Fibroblast of villous mesenchyme (primary cell): ENCODE data around the gene BTBD16. TPM values are rescaled to one million over a fixed set of nuclear protein-coding genes. Genes with fewer than 3 reads are reported as not detected.

Experiments
- DNase-seq: peaks from one replicate; pipeline ENCODE4 v3.0.0-alpha.2; 2010; ENCODE audit warnings: low read depth
- H3K4me3 ChIP-seq: 2 replicates; pipeline ENCODE4 v1.5.1; 2011; ENCODE audit warnings: low read depth, mild to moderate bottlenecking, low read length
- CTCF ChIP-seq: IDR thresholded peaks from 2 replicates; pipeline ENCODE4 v1.5.1; 2012; ENCODE audit warnings: low read depth, mild to moderate bottlenecking, low read length; ENCODE audit not compliant: insufficient read depth
- total RNA-seq: library from RNA; depleted of rRNA; stranded (reverse); fragments of >200 nt; gene quantifications from 2 replicates; pipeline ENCODE4 v1.2.3, GENCODE V29; 2012

The BTBD16 gene
- total RNA-seq, 1 donor: not detected

GRCh38 chr10:122306744-122307143 lies 35.6 kb downstream of the BTBD16 start:
- H3K4me3 ChIP-seq: no peak overlapping the region
- DNase-seq: no peak
- no peak for TF ChIP-seq CTCF

GRCh38 chr10:122307669-122308416 lies 36.7 kb downstream of the BTBD16 start:
- TF ChIP-seq CTCF: no peak
- DNase-seq: peak; percentile 96
- H3K4me3 ChIP-seq: peak overlapping the region; percentile 31

- DNase-seq: no peak
- TF ChIP-seq CTCF: no peak
- no peak overlapping the region for H3K4me3 ChIP-seq
These were observed 37.5 kb downstream of the BTBD16 start for GRCh38 chr10:122308417-122309141.

GRCh38 chr10:122310311-122311050 lies 39.4 kb downstream of the BTBD16 start:
- DNase-seq: no peak
- no peak for TF ChIP-seq CTCF
- H3K4me3 ChIP-seq: no peak overlapping the region

- TF ChIP-seq CTCF: no peak
- no peak overlapping the region for H3K4me3 ChIP-seq
- no peak for DNase-seq
These were observed 39.9 kb downstream of the BTBD16 start for GRCh38 chr10:122311051-122311410.

GRCh38 chr10:122311716-122312115 lies 40.6 kb downstream of the BTBD16 start:
- DNase-seq: no peak
- H3K4me3 ChIP-seq: no peak overlapping the region
- TF ChIP-seq CTCF: no peak
